HPDE6-E6E7 (cell line): ENCODE measurements around the gene ZC3H14.

Experiments used
- DNase-seq: peaks from one replicate; pipeline ENCODE4 v3.0.0; 2011; ENCODE audit warnings: missing footprints; ENCODE audit errors: extremely low spot score

ZC3H14 gene

DNA sequence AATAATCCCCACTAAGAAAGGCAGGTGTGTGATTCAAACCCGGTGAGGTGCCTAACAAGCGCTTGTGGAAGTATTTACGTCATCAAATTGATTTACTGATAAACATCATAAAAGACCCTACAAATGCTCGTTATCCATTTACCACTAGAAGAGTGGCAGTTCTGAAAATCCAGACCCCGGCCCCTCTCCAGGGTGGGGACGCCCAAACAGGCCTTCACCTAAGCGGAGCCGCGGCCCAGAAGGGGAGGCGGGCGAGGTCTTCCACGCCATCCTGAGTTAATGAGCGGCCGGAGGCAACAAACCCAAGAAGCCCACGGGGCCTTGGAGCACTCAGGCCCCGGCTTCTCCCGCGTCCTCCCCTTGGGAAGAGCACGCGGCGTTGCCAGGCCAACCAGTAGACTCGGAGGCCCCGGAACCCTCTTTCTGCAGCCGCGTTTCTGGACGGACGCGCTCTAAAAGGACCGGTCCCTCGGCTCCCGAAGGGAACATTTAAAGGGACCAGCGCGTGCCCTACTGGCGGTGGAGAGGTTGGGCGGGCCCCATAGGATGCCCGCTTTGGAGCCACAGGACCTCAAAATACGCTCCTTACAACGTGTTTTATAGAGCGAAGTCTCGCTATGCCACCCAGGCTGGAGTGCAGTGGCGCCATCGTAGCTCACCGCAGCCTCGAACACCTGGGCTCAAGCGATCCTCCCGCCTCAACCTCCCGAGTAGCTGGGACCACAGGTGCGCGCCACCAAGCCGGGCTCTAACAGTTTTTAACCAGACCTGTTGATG, 11.6 kb upstream of the ZC3H14 start:
- DNase-seq = peak; percentile 81

DNA sequence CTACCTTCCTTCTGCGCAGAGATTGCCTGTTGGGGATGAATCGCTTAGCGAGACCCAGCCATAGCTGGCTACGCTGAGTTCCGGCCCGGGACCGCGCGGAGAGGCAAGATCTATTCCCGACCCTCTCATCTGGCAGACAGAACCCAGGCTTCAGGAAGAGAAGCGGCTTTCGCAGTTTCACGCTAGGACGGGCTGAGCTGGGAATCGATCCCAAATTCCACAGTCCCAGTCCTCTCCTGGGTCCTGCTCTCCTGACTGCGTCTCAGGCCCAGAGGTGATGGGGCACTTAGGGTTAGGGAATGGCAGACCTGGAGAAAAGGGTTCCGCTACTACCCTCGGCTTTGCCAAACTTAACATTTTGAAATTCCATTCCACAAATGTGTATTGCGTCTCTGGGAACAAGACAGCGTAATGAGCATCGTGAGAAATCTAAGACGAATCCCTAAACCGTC, 10.8 kb upstream of the ZC3H14 start:
- DNase-seq = no peak

DNA sequence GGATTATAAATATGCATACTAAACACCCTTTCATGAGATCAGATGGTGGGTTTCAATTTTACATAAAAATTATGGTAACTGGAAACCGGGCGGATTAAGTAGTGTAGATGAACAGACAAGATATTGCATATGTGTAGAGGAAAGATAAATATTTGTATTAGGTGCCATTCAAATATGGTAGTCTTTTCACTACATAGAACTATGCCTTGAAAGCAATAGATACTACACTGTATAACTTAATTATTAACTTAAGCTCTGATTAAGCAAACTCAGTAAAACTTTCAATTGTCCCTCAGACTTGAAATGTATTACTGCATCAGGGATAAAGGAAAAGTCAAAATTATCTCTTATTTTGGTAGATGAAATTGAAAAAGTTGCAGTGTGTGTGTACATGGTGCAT, 10.0 kb upstream of the ZC3H14 start:
- DNase-seq = no peak

DNA sequence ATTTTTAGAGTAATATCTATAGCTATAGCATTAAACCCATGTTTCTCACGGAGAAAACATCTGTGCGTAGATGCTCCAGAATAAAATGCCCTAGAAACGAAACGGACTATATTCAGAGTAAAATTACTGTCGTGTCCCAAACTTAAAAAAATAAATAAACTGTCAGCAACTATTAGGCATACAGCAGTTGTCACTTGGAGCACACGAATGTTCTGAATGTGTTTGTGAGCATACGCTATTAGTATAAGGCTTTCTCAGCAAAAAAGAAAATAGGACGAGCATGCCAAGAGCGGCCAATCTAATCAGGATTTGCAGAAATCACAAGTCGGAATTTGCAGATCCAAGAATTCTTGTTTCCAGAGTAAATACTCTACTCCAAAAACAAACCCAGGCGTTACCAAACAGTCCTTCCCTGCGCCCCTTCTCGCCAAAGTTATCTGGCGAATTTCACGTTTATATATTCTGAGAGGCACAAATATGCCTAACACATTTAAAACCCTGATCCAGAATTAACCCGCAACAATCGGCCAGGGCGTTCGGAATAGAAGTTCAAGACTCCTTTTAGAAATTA, 8.9 kb upstream of the ZC3H14 start:
- DNase-seq = no peak

DNA sequence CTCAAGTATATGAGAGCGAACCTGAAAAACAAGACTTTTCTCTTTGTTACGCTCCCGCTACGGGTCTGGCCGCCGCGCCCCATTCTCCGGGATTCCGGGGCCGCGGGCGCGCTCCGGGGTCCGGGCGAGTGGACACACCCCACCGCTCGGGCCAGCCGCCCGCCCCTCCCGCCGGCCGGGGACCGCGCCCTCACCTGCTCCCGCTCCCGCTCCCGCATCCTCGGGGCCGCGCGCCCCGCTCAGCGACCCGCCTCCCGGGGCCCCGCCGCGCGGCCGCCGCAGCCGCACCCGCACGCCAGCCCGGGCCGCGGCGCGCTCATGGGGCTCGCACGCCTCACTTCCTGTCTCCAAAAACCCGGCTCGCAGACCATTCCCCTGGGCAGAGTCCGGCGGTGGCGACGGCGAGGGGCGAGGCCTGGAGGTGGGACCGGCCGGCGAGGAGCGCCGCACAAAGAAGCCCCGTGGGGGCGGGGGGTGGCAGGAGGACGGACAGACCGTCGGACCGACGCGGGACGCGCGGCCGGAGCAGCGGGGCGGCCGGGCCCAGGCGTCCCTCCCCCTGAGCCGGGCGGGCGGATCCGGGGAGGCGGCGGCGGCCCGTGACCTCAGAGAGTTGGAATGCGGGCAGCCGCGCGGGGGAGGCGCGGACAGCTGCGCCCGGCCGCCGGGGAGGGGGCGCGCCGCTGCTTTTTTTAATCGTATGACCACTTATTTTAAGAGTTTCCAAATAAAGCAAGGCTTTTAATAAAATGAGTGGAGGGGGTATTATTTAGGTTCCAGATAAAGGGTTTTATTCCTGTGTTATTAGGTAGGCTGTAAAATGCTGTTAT, 8.2 kb upstream of the ZC3H14 start, which contains the start of gene PTPN21:
Gene PTPN21, minus strand, starts transcription at position 551 of the 830 bp plus-strand sequence. CDS start 4,590 bp downstream, outside the sequence.
- DNase-seq = peak; percentile 73

DNA sequence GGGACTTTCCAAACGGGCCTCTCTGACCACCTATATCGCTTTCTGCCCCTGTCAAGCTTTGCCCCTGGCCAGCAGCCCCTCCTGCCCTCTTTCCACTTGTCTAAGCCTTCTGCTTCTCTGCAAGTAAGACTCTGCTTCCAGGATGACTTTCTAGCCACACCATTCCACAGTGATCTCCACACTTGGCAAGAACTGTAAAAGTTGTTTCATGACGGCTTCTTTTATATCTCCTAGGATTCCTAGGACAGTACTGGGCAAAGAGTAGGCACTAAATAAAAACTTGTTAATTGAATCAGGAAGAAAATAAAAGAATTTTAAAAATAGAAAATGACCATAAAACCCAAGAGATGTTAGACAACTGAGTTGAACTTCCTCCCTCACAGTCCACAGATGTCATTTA, 6.3 kb upstream of the ZC3H14 start:
- no peak for DNase-seq

DNA sequence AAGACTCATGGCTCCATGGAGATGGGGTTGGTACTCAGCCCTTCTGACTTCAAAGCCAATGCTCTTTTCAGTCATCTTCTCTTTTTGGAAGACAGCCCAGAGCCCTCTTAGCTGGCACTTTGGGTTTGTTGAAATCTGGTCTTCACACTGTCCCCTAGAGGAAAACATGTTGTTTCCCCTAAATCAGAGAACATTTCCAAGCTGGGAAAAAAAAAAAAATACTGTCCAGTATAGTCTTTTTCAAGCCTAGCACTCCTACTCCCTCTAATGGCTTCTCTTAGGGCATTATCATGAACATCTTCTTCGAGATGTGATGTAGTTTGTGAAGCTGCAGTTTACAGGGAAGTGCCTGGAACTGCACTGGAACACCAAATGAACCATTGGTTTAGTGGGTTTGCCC, 3.0 kb upstream of the ZC3H14 start:
- DNase-seq = no peak

DNA sequence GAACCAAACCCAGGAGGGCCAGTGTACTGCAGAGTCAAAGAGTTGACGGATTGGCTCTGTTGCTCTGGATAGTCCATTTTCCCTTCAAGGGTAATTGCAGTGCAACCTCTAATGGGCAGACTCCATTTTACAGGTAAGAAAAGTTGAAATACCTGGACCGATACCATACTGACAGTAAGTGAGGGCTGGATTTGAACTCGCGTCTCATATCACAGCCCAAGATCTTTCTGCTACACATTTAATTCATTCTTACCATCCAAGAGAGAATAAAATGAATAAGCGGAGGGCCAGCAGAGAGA, 356 bp upstream of the ZC3H14 start:
- no peak for DNase-seq

DNA sequence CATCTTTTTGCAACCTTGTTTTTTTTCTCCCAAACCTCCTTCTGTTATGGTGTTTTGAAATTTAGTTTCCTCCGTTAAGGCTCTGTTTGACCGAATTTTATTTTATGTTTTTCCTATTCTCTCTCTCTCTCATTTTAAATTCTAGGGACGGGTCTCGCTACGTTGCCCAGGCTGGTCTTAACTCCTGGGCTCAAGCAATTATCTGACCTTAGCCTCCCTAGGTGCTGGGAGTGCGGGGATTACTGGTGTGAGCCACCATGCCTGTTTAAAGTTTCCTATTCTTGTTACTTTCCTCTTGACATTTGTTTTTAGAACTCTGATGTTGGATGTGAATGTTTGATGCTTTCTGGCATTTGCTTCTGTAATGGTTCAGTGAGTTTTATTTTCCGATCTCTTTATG, 1.0 kb downstream of the ZC3H14 start:
- DNase-seq = no peak

DNA sequence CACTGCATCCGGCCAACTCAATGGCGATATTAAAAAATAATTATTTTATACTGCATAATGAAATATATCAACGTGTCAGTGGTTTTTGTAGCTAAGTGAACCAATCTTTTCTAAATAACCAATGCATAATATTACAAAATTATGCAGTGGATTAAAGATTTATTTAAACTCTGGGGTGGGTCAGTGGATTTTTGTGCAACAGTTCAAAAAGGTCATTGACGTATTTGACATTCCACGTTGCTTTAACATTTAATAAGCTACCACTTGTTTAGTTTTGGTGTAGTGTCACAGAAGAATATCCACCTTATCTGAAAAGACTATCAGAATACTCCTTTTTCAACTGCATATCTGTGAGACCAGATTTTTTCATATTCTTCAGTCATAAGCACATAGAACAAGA, 2.6 kb downstream of the ZC3H14 start:
- no peak for DNase-seq

DNA sequence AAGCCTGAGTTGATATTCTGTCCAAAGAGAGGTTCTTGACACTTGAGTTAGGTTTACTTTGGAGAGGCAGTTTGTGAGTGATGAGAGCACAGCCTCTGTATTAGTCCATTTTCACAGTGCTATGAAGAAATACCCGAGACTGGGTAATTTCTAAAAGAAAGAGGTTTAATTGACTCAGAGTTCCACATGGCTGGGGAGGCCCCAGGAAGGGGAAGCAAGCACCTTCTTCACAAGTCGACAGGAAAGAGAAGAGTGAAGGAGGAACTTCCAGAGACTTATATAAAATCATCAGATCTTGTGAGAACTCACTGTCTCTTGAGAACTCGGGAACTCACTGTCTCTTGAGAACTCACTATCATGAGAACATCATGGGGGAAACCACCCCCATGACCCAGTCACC, 5.4 kb downstream of the ZC3H14 start:
- no peak for DNase-seq

DNA sequence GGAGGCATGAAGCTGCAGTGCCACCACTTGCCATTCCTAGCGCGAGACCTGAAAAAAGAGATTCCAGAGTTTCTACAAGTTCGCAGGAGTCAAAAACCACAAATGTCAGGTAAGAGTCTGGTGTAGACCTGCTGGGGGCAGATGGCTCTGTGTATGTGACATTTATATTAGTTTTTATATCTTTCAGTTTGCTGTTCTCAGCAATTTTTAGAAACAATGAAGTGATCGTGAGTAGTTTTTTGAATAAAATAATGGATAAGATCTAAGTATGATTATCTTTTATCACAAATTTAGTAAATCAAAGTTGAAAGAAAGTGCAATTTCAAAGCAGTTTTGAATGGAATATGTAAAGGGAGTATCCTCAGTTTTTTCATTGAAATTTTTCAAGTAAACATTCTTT, 9.3 kb downstream of the ZC3H14 start:
- DNase-seq = no peak

DNA sequence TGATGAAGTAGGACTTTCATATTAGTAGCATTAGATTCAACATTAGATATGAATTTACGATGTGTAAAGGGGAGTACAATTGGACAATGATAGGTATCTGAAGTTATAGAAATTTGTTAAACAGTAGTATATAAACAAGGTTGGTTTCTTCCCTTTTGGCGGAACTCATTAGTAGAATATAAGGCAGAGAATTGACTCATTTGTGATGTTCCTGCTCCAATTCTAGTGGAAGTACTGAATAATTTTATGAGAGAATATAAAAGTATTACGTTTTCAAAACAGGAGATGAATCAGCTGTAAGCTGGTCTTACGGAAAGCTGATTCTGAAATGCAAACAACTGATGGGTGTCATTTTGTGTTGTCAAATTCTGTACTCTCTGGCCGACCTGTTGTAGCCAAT, 13.4 kb downstream of the ZC3H14 start:
- no peak for DNase-seq

DNA sequence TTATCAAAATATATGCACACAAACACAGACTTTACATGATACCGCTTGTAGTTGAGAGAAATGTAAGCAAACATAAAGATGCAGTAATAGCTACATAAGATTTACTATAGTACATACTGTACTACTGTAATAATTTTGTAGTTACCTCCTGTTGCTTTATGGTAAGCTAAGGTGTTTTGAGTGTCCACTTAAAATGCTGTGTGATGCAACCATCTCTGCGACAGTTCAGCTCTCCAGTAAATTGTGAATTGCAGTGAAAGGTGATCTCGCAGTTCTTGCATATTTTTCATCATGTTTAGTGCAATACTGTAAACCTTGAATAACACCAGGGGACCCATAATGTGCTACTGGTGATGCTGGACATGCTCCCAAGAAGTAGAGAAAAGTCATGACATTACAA, 21.6 kb downstream of the ZC3H14 start:
- DNase-seq = no peak

DNA sequence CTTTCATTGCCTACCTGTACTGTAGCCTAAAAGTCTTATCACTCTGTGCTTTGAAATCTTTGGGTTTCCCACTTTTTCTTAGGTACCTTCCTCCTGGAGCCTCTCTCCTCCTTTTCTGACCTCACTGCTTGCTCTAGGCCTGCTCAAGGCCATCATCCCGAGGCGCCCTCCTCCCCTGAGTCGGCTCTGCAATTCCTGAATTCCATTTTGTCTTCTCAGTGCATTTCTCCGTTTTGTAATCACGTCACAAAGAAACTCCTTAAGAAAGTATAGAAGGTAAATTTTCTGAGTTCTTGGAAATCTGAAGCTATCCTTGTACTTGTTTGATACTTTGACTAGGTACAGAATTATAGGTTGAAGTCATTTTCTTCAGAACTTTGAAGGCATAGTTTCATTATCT, 25.2 kb downstream of the ZC3H14 start:
- DNase-seq = no peak

DNA sequence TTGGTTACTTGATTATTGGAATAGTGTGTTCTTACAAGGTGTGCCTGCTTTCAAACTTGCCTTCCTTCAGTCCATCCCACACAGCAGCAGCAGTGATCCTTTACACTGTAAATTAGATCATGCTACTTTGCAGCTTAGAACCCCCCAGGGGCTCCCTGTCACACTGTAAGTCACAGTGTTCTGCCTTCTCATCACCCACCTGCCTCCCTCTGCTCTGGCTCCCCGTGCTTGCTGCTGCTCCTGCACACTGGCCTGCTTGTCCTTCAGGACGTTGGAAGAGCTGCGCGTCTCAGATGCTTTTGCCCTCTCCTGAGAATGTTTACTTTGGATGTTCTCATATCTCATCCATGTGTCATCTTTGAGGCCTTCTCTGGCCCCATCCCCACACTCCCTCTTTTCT, 27.3 kb downstream of the ZC3H14 start:
- no peak for DNase-seq

DNA sequence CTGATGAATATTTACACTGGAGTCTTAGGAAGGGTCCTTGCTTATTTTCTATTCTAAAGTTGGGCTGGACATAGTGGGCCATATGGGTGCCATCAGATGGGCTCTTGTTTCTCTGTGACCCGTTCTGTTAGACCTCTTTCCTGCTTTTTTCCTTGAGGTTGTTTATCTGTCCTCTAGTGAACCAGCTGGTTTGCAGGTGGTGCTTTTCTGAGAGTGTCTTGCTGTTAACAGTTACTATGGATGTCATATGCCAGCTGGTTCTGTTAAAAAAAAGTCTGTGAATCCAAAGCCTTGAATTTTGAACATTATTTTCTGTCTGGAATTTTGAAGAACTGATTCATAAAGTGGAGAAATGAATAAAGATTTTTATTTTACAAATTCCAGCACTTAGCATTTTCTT, 29.2 kb downstream of the ZC3H14 start:
- no peak for DNase-seq

DNA sequence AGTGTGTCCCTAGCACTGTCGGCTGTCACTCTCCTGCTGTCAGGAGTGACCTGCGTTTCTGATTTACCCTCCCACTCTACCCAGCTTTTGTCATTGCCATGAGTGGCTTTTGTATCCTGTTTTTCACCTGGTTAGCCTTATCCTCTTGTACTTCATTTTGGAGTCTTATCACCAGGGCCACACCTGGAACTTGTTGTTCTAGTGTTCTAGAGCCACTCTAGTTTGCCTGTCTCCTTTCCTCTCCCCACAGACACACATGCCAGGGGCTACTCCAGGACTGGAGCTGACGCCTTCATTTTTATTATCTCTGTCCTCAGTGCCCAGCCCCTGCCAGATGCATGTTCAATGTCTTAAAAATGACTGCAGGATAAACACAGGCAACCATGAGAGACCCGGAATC, 34.2 kb downstream of the ZC3H14 start:
- no peak for DNase-seq

DNA sequence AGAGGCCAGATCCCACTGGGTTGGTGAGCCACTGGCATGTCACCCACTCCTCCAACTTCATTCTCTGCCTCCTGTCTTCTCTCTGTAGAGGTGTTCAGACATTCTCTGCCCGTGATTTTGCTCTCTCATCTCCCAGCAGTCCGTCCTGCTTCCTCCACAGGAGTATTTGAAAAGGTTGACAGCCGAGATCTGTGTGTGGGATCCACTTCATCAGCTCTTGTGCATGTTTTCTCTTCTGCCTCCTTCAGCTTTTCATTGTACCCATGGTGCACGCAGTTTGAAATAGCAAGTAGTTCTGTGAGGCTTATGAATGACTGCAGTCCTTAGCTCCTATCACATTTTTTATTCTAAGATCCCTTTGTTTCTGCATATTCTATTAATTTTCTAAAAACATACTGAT, 34.8 kb downstream of the ZC3H14 start:
- DNase-seq = no peak

DNA sequence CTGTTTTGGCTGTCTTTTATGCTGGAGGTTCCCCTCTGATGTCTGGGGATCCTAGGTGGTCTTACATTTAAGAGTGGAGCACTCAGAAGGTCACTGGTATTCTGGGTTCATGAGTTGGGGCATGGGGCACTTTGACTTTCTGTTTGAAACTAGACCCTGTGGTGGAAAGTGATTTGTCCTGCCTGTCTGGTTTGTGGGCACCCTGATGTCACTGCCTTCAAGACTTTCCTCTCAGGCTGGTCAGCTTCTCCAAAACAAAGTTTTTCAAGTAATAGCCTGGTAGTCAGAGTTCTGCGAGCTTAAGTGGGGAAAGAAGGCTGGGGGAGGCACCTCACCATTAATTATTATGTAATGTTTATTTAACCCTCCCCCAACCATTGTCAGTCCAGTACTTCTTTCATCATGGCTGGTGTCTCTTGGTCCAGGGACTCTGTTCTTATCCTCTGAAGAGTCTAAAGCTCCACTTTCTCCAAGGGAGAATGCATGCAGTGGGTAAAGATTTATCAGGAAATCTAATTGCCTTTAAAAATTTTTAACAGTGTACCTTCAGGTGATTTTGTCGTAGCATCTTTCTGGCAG, 35.3 kb downstream of the ZC3H14 start:
- no peak for DNase-seq

DNA sequence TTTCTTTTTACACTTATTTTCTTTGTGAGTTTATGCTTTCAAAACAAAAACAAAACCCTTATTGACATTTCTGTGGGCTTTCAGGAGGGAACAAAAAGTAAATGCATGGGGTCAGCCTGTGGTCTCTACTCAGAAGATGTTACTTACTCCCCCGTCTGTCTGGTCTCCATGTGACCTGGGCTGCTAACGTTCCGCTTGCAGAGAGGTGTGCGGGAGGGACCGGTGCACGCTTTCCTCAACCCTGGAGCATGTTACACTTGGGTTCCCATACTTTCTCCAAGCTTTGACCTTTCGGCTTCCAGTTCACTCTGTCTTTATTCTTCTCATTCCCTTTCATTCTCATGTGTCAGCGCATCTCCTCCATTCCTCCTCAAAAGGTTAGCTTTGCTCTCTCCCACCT, 36.5 kb downstream of the ZC3H14 start:
- DNase-seq = no peak

DNA sequence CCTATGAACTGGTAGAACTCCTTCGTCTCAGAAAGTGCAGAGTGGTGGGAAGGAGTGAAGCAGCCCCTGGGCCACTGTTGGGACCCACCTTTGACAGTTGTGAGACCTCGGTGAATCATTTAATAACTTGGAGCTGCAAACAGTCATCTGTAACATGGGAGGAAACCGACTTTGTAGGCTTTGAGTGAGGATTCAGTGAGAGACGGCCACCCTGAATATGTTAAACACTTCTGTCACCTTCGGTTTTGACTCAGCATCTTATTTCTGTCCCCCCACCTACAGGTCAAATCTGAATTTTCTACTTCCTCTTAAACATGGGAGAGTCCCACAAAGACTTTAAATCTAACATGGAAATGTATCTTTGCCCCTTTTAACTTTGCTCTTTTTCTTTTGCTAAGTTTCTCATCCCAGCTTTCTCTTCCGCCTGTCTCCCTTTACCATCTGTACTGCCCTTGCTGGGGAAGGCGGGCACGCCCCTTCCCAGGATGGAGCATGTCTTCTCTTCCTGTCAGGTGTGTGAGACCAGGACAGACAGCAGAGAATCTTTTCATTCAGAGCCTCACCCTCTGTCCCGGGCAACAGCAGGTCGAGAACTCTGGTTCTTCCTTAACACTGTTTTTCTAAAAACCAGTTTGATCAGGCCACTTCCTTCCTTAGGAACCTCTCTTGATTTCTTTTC, 37.1 kb downstream of the ZC3H14 start:
- DNase-seq = no peak
